Lung (tissue), 12 donors: Measurements from ENCODE around the gene TEX29. TPM values are rescaled to one million over a fixed set of nuclear protein-coding genes. Genes with fewer than 3 reads are reported as not detected.

Experiments
- ATAC-seq: fragments of 200-7000 bp; cut with Tn5 transposase; one replicate; pipeline ENCODE4 v1.9.1; 2020; ENCODE audit warnings: moderate number of reproducible peaks; ENCODE audit not compliant: insufficient read depth, low FRiP score
- DNase-seq, 3 donors: peaks; one replicate each; pipeline ENCODE4 v3.0.0-alpha.2; 2013 to 2017
- H3K27ac ChIP-seq, 2 donors: one replicate each; pipeline ENCODE4 v1.5.1; 2013; ENCODE audit warnings: mild to moderate bottlenecking in 2 of 2, moderate library complexity in 2 of 2, control low read depth in 1 of 2, inconsistent platforms in 1 of 2, low read depth in 1 of 2, low read length in 1 of 2
- H3K27me3 ChIP-seq, 3 donors: one replicate each; pipeline ENCODE4 v1.5.1; 2013; ENCODE audit warnings: low read length in 2 of 3; ENCODE audit not compliant: control insufficient read depth in 3 of 3, insufficient read depth in 3 of 3
- H3K36me3 ChIP-seq, 4 donors: one replicate each; pipeline ENCODE4 v1.5.1; 2013; ENCODE audit warnings: low read length in 4 of 4, mild to moderate bottlenecking in 1 of 4, moderate library complexity in 1 of 4; ENCODE audit not compliant: control insufficient read depth in 4 of 4, insufficient read depth in 4 of 4
- H3K4me1 ChIP-seq, 5 donors: one replicate each; pipeline ENCODE4 v1.5.1; 2013; ENCODE audit warnings: low read length in 5 of 5, mild to moderate bottlenecking in 2 of 5, moderate library complexity in 1 of 5; ENCODE audit not compliant: control insufficient read depth in 5 of 5, insufficient read depth in 5 of 5
- H3K4me3 ChIP-seq: one replicate; pipeline ENCODE4 v1.5.1; 2013; ENCODE audit warnings: mild to moderate bottlenecking, control low read depth, moderate library complexity
- H3K9ac ChIP-seq, 2 donors: one replicate each; pipeline ENCODE4 v1.5.1; 2013; ENCODE audit warnings: low read length in 2 of 2, control low read depth in 1 of 2; ENCODE audit not compliant: insufficient read depth in 1 of 2
- H3K9me3 ChIP-seq, 4 donors: one replicate each; pipeline ENCODE4 v1.5.1; 2013; ENCODE audit warnings: low read length in 3 of 4, mild to moderate bottlenecking in 1 of 4, moderate library complexity in 1 of 4; ENCODE audit not compliant: control insufficient read depth in 4 of 4, insufficient read depth in 3 of 4
- WGBS, 2 donors: extraction: QIAGEN DNeasy Blood & Tissue Kit; methylation state at CpG; one replicate each; pipeline ENCODE4 v1.1.7; 2013; 5-methylcytosine and 5-hydroxymethylcytosine counted together
- polyA plus RNA-seq, 2 donors: library from polyadenylated mRNA; stranded (reverse); fragments of 200-250 nt; gene quantifications; one replicate each; pipeline ENCODE4 v1.2.1, GENCODE V29; 2013
- total RNA-seq, 2 donors: library from RNA; depleted of rRNA in 1 of 2; stranded (reverse); fragments of >200 nt in 1 of 2; gene quantifications; one replicate each; pipeline ENCODE4 v1.2.1, GENCODE V29; 2014 to 2021
- TF ChIP-seq, protein P1 (sequence below): IDR thresholded peaks from 2 replicates; pipeline ENCODE4 v1.5.1; 2012; ENCODE audit warnings: mild to moderate bottlenecking; ENCODE audit errors: control extremely low read depth, extremely low read depth
- donor health status: control.
- donor health status: control.
- donor health status: Bipolar disorder and iron deficiency.
- donor health status: healthy.
- donor health status: DM: yes; HTN: yes; CAD: no.

Gene TEX29
- total and polyA plus RNA-seq, 4 donors, result 0.19 to 0.79 (median 0.25) TPM; not detected in 1

DNA sequence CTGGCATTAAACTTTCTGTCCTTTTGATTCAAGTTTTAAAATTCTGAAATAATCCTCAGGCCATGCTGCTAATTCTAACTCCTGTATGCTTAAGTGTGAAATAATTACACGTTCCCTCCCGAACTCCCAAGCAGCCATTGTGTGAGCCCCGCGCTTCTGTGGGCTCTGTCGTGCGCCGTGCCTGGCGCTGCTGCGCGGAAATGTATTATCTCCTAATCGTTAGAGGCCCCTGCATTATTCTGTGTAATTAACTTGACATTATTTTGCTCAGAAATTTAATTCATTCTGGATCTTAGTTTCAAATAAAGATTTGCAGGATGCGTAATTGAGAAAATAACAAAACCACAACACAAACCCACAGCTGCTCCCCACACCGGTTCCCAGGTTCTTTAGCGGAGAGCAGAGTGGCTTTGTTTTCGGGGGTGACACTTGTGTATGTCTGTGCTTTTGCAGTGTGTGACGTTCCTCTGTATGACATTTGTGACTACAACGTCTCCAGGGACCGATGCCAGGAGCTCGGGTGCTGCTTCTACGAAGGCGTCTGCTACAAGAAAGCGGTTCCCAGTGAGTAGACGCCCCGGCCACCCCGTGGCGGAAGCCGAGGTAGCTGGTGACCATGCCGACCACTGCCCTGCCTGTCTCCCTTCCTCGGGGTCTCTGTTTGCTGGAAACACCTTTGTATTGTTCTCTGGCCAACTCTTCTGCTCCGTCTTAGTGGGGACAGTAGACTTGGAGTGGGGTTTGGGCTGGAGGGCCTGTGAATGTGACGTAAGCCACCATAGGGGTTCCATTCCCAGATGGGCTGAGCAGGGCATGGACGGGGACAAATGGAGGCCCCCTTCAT is 7.5 kb downstream of the TEX29 start:
- peak in 1 of 3 donors; percentile 23 for DNase-seq

DNA sequence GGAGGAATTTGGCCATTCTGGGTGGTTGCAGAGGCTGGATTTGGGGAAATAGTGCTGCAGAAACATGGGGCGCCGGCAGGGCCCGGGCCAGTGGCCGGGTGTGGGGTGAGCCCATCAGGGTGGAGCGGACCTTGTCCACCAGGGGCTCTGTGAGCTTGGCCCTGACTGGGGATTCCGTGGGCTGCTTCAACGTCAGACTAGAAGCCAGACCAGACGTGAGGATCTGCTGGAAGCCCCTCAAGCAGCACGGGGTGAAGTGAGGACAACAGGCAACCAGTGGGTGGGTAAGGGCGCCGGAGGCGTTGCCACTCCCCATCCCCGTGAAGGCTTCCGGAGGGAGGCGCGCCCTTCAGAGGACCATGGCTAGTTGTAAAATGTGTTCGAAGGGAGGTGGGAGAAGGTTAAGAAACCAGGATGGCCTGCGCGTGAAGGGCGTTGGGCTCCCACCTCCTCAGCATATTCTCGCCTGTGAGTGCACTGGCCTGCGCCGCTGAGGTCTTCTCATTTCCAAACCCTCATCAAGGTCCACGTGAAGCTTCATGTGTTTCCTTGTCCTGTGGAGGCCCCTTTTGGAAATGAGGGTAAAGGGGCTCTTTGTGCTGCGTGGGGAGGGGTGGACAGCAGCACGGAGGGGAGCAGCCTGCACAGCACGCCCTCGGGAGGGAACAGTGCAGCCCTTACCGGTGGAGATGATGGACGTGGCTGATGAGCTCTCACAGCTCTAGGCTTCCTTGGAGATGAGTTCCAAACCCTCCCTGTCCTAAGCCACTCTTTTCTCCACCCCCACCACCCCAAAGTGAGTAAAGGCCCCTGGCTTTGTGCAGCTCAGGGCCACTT is 8.3 kb downstream of the TEX29 start:
- 89% methylated on average over 30 of the region's 30 CpGs for WGBS, 2 donors
- Histone ChIP-seq H3K9me3 (no peaks in the 10 kb centered on the region), H3K9ac (no peak overlapping the region), H3K27me3 (no peaks in the 10 kb centered on the region), H3K36me3 (no peaks in the 10 kb centered on the region), H3K4me1 (peaks cover 0 to 27% (median 0%) of the 10 kb centered on the region in 5 donors), H3K27ac (no peak overlapping the region), H3K4me3 (no peak overlapping the region)
- ATAC-seq (no peak), DNase-seq (no peak)
- TF ChIP-seq, protein P1, sequence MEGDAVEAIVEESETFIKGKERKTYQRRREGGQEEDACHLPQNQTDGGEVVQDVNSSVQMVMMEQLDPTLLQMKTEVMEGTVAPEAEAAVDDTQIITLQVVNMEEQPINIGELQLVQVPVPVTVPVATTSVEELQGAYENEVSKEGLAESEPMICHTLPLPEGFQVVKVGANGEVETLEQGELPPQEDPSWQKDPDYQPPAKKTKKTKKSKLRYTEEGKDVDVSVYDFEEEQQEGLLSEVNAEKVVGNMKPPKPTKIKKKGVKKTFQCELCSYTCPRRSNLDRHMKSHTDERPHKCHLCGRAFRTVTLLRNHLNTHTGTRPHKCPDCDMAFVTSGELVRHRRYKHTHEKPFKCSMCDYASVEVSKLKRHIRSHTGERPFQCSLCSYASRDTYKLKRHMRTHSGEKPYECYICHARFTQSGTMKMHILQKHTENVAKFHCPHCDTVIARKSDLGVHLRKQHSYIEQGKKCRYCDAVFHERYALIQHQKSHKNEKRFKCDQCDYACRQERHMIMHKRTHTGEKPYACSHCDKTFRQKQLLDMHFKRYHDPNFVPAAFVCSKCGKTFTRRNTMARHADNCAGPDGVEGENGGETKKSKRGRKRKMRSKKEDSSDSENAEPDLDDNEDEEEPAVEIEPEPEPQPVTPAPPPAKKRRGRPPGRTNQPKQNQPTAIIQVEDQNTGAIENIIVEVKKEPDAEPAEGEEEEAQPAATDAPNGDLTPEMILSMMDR, result no peak

More for the DNA sequence above, 7.5 kb downstream of the TEX29 start:
- Histone ChIP-seq H3K36me3 (no peaks in the 10 kb centered on the region), H3K4me1 (peaks cover 0 to 27% (median 0%) of the 10 kb centered on the region in 5 donors), H3K27ac (no peak overlapping the region), H3K27me3 (no peaks in the 10 kb centered on the region), H3K4me3 (no peak overlapping the region), H3K9me3 (peaks cover 0 to 2% (median 0%) of the 10 kb centered on the region in 4 donors), H3K9ac (no peak overlapping the region)
- no peak for ATAC-seq
- TF ChIP-seq, protein P1, result no peak
- 88 to 90% methylated on average over 32 of the region's 32 CpGs for WGBS, 2 donors

DNA sequence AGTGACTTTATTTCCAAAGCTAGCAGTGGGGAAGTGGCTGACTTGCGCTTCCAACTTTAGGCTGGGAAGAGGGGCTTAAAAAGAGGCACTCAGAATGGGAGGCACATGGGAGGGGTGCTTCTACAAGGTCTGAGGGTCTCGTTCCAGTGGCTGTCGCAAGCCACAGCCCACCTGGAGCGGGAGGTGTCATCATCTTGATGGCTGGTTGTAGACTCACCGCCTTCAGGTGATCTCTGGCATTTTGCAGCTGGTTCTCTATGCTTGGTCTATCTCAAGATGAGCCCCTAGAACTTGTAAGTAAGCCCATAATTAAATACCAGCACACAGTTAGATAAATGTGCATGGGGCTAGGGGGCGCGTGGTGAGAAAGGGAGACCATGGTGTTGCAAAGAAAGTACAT is 9.2 kb downstream of the TEX29 start:
- H3K9me3 ChIP-seq, result peaks cover 0 to 2% (median 0%) of the 10 kb centered on the region in 4 donors
- peaks cover 0 to 22% (median 0%) of the 10 kb centered on the region in 5 donors for H3K4me1 ChIP-seq
- H3K9ac ChIP-seq, result no peak overlapping the region
- DNase-seq, result no peak
- H3K4me3 ChIP-seq, result no peak overlapping the region
- no peak overlapping the region for H3K27ac ChIP-seq
- H3K27me3 ChIP-seq, result no peaks in the 10 kb centered on the region
- H3K36me3 ChIP-seq, result no peaks in the 10 kb centered on the region
- 91 to 94% methylated on average over 7 of the region's 7 CpGs for WGBS, 2 donors
- TF ChIP-seq, protein P1, result no peak
- ATAC-seq, result no peak
